Osteoblast (primary cell): ENCODE results near the gene RIC1. TPM values are rescaled to one million over a fixed set of nuclear protein-coding genes. Genes with fewer than 3 reads are reported as not detected.

ENCODE experiments used
- DNase-seq: peaks from one replicate; pipeline ENCODE4 v3.0.0; 2011; ENCODE audit warnings: low spot score, mixed read lengths; ENCODE audit not compliant: insufficient read length; ENCODE audit errors: missing footprints
- H2AFZ ChIP-seq: 2 replicates; pipeline ENCODE4 v1.6.0; 2011; ENCODE audit warnings: mild to moderate bottlenecking, low read length
- H3K27ac ChIP-seq: 2 replicates; pipeline ENCODE4 v1.5.1; 2011; ENCODE audit warnings: mild to moderate bottlenecking, low read depth, low read length, moderate library complexity
- H3K27me3 ChIP-seq: 2 replicates; pipeline ENCODE4 v1.6.0; 2012; ENCODE audit warnings: mild to moderate bottlenecking, control low read depth, inconsistent platforms, low read length, moderate library complexity; ENCODE audit not compliant: insufficient read depth
- H3K36me3 ChIP-seq: 2 replicates; pipeline ENCODE4 v1.5.1; 2011; ENCODE audit warnings: mild to moderate bottlenecking, low read length, control low read depth, moderate library complexity; ENCODE audit not compliant: insufficient read depth
- H3K4me1 ChIP-seq: 2 replicates; pipeline ENCODE4 v1.5.1; 2011; ENCODE audit warnings: mild to moderate bottlenecking, low read length, control low read depth, moderate library complexity; ENCODE audit not compliant: insufficient read depth
- H3K4me2 ChIP-seq: 2 replicates; pipeline ENCODE4 v1.6.0; 2011; ENCODE audit warnings: mild to moderate bottlenecking, low read length; ENCODE audit not compliant: insufficient read depth
- H3K4me3 ChIP-seq: fragments of 200-600 bp; sonication (generic); 3 replicates; pipeline ENCODE4 v1.5.1; 2012; ENCODE audit warnings: mild to moderate bottlenecking, low read length, inconsistent platforms; ENCODE audit not compliant: insufficient read depth
- H3K79me2 ChIP-seq: 2 replicates; pipeline ENCODE4 v1.6.0; 2012; ENCODE audit warnings: mild to moderate bottlenecking, low read length, control low read depth, inconsistent platforms; ENCODE audit not compliant: insufficient read depth
- H3K9me3 ChIP-seq: 2 replicates; pipeline ENCODE4 v1.5.1; 2011; ENCODE audit warnings: low read depth, low read length, control low read depth
- H4K20me1 ChIP-seq: 2 replicates; pipeline ENCODE4 v1.6.0; 2012; ENCODE audit warnings: mild to moderate bottlenecking, low read length, control low read depth; ENCODE audit not compliant: insufficient read depth
- CTCF ChIP-seq: IDR thresholded peaks from 2 replicates; pipeline ENCODE4 v1.5.1; 2011; ENCODE audit warnings: mild to moderate bottlenecking, low read depth, low read length, moderate library complexity; ENCODE audit errors: extremely low read depth
- total RNA-seq: library from RNA; depleted of rRNA; stranded (reverse); fragments of >200 nt; gene quantifications from 2 replicates; pipeline ENCODE4 v1.2.3, GENCODE V29; 2012

The RIC1 gene
- total RNA-seq, 1 donor = 51.4 TPM

- Histone ChIP-seq H3K27ac (peak overlapping the region; percentile 65), H2AFZ (no peak overlapping the region), H3K36me3 (peaks cover 14% of the 10 kb centered on the region), H4K20me1 (no peaks in the 10 kb centered on the region), H3K4me2 (no peak overlapping the region), H3K4me3 (no peak overlapping the region), H3K27me3 (no peaks in the 10 kb centered on the region), H3K9me3 (no peaks in the 10 kb centered on the region), H3K4me1 (peaks cover 28% of the 10 kb centered on the region), H3K79me2 (peaks cover 7% of the 10 kb centered on the region)
- no peak for DNase-seq
- TF ChIP-seq CTCF = no peak
These were observed 89.6 kb downstream of the RIC1 start for GRCh38 chr9:5718296-5719032.

GRCh38 chr9:5719100-5719926, 90.4 kb downstream of the RIC1 start:
- Histone ChIP-seq H3K9me3 (no peaks in the 10 kb centered on the region), H3K79me2 (peaks cover 7% of the 10 kb centered on the region), H3K4me2 (no peak overlapping the region), H3K36me3 (peaks cover 14% of the 10 kb centered on the region), H3K27ac (peak overlapping the region; percentile 21), H2AFZ (no peak overlapping the region), H4K20me1 (no peaks in the 10 kb centered on the region), H3K4me3 (no peak overlapping the region), H3K27me3 (no peaks in the 10 kb centered on the region), H3K4me1 (peaks cover 26% of the 10 kb centered on the region)
- no peak for TF ChIP-seq CTCF
- DNase-seq = no peak

- Histone ChIP-seq H4K20me1 (no peaks in the 10 kb centered on the region), H3K9me3 (no peaks in the 10 kb centered on the region), H3K4me3 (no peak overlapping the region), H3K27me3 (no peaks in the 10 kb centered on the region), H2AFZ (no peak overlapping the region), H3K79me2 (peaks cover 7% of the 10 kb centered on the region), H3K4me1 (peaks cover 17% of the 10 kb centered on the region), H3K4me2 (no peak overlapping the region), H3K27ac (no peak overlapping the region), H3K36me3 (peaks cover 14% of the 10 kb centered on the region)
- no peak for DNase-seq
- no peak for TF ChIP-seq CTCF
These were observed 91.2 kb downstream of the RIC1 start for GRCh38 chr9:5720151-5720550.
